HUDEP-2 (cell line): ENCODE results near the gene DNMT3B.
"Not testable (repeated sequence)": the region's sequence is repeated elsewhere in the genome, so short reads cannot be mapped to it uniquely, and the experiment has no call there.

Experiments
- DNase-seq, 76 experiments: peaks; one replicate each; lab custom pipeline; 2025; ENCODE audit not compliant: unreplicated experiment in 76 of 76; lab: John Stamatoyannopoulos, UW

DNMT3B gene

DNA sequence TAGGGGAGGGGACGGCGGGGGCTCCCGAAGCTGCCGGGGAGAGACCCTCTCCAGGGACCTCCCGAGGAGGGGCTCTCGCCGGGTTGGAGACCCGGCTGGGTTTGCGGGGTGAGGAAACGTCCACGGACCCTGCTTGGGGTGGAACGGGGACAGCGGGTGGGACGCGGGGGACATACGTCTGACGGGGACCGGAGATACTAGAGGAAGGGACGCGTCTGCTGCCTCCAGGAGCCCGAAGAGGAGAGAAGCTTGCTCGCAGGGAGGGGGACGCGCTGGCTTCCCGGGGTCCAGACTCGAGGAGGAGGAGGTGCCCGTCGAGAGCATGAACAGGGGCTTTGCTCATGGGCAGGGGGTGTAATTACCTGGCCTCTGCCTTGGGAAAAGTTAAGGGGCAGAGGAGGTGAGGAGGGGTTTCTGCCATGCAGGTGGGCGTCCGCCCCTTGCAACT, 593 bp downstream of the DNMT3B start:
- DNase-seq, result no peak

DNA sequence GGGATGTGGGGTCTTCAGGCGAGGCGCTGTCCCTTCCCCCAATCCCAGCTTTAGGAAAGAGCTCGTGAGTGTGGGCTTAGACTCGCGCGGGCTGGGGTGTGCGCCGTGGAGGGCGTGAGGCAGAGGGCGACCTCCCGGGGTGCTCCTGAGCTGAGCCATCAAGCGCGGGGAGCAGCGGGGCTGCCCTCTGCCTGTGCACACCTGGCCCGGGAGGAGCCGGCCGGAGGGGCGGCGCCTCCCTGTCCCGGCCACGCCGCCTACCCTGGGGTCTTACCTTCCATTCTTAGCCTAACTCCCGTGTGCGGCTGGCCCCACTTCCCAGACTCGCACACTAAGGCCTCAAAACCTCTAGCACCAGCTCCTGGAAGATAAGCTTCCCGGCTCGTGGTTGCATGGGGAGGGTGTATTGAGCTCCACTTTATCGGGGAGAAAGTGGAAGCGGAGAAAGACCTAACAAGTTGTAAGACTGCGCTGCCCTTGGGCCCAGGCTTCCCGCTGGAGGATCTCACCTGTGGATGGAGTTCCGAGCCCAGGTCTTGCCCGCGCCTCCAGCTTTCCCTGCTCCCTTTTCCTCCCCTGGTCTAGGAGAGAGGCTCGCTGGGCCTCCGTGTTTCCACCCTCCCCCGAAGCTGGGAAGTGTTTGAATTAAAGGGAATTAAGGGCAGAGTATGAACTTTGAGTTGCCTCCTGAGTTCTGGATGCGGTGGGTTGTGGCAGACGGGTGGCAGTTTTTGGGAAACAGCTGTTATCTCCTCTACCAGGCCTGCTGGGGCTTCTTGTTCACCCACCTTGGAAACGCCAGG, 1.2 kb downstream of the DNMT3B start:
- no peak for DNase-seq

DNA sequence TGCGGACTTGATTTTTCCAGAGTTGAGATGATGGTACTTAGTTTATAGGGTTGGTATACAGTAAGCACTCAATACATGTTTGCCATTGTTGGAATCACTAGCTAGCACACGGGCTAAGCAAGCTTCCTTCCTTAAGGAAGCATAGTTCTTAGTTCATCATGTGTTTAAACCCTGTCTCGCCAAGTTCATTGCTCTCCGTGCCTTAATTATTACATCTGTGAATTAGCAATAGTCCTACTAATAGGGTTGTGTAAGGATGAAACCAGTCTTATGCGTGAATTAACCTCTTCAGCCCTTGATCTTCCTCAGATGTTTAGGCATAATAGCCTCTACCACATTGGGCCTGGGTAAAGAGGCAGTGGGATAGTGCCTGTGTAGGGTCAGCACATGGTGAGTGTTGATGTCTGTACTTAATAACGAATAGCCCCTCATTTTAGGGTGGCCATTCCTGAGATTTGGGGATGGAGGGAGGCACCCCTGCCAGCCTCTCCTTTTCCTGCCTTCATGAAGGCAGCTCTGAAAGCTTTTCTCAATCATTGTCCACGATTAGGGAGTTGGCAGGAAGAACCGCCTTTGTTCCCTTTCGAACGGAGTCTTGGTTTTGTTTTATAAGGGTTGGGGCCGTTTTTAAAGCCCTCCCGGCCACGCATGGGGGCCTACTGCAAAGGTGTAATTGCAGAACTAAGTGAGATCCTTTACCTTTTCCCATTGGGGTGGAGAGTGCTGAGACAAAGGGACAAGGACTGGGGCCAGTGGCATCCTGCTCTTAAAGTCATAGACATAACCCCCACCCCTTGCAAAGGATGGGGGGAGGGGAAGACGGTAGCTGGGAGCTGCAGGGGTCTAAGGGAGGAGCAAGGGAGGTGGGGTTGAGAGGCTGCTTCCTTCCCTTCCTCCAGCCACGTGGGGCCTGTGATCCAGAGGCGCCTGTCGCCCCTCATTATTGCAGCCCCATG, 2.1 kb downstream of the DNMT3B start:
- DNase-seq, result no peak

DNA sequence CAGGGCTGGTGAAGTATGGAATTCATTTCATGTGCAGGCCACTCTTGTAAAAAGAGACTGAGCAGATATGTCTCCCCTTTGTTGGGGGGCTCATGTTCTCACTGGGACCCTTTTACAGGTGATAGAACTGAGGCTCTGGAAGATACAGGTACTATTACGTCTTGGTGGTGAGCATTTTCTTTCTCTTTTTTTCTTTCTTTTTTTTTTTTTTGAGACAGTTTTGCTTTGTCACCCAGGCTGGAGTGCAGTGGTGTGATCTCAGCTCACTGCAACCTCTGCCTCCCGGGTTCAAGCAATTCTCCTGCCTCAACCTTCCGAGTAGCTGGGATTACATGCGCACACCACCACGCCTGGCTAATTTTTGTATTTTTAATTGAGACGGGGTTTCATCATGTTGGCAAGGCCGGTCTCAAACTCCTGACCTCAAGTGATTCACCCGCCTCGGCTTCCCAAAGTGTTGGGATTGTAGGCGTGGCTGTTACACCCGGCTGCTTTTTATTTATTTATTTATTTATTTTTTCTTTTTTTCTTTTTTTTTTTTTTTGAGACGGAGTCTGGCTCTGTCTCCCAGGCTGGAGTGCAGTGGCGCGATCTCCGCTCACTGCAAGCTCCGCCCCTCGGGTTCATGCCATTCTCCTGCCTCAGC, 3.2 kb downstream of the DNMT3B start:
- DNase-seq, result not testable (repeated sequence)

DNA sequence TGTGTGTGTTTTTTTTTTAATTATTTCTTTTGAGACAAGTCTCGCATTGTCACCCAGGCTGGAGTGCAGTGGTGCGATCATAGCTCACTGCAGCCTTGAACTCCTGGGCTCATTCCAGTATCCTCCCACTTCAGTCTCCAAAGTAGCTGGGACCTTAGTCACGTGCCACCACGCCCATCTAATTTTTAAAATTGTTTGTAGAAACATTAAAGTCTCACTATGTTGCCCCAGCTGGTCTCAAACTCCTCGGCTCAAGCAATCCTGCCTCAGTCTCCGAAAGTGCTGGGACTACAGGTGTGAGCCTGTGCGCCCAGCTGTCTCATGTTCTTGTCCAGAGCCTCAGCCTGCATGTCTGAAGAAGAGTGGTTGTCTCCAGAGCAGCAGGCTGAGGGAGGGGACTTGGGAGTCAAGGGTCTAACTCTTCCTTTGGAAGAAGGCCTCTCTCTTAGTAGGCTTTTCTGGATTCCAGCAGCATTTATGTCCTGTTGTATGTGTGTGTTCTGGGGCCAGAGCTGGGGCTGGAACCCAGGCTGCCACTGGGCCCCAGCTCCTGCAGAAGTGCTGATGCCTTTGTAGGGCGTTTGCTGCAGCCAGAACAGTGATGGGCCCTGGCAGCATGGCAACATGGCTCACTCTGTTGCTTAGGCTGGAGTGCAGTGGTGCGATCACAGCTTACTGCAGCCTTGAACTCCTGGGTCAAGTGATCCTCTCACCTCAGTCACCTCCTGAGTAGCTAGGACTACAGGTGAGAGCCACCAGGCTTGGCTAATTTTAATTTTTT, 5.4 kb downstream of the DNMT3B start:
- DNase-seq, result no peak

DNA sequence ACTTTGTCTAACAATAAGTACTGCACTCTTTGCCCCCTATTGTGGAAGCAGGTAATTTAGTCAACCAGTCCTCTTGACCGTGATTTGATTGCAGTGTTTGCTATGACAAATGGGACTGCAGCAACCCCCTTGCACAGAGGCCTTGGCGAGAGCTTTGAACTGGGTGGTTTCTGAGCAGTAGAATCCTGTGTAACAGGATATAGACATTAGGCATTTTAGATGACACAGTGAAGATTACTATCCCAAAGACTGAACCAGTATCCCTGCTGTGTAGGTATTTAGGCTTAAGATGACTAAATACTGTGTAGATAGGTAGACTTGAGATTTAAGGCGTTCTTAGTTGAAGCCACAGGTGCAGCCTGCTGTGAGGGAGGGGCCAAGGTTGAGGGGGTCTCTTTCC, 9.9 kb downstream of the DNMT3B start:
- DNase-seq, result no peak

DNA sequence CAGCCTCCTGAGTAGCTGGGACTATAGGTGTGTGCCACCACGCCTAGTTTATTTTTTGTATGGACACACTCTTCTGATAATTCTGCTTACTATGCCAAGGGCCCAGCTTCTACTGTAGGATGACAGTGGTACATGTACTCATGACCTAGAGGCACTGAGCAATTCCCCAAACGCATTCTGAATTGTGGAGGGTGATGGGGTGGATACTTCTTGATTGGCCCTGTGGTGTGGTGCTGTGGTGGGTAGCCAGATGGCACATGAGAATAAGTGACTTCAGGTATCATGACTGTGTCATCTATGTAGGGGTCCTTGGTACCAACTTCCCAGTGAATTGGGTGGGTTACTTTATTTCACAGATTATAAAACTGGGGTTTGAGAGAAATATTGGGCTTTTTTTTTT, 11.0 kb downstream of the DNMT3B start:
- no peak for DNase-seq

DNA sequence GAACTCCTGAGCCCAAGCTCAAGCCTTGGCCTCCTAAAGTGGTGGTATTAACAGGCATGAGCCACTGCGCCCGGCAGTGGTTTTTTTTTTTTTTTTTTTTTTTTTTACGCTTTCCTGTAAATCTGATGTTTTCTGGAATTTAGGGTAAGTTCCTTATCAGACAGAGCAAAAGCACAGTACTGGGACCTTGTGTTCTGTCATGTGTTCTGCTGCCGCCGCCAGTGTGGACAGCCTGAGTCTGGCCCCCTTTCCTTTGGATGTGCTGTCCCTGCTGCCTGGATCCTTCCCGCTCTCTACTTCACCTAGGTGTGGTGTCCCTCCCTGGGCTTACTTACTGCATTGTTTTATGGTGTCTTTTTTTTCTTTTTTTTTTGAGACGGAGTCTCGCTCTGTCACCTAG, 11.7 kb downstream of the DNMT3B start:
- no peak for DNase-seq

DNA sequence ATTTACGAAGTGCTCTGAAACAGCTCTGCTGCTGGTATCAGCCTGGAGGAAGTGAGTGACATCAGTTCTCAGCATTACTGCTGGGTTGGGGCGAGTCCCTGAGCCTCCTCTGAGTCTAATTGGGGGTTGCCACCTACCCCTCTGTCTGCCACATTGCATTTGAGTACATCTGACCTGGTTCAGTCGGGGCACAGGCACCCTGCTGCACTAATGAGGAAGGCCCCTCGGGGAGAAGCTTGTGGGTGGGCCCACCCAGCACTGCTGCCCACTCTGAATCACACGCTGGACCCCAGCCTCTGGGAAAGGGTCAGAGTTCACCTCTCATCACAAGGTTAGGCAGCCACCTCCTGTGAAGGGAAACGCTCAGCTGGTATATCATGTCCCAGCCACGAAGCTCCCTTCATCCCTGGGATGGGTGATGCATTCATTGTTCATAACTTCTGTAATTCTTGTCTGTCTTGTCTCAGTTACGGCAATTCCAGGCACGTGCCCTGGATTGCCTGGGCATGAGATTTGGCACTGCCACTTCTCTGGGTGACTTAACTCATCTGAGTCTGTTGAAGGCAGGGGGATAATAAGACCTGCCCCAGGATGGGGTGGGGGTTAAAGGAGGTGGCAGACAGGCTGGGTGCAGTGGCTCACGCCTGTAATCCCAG, 13.3 kb downstream of the DNMT3B start:
- no peak for DNase-seq

DNA sequence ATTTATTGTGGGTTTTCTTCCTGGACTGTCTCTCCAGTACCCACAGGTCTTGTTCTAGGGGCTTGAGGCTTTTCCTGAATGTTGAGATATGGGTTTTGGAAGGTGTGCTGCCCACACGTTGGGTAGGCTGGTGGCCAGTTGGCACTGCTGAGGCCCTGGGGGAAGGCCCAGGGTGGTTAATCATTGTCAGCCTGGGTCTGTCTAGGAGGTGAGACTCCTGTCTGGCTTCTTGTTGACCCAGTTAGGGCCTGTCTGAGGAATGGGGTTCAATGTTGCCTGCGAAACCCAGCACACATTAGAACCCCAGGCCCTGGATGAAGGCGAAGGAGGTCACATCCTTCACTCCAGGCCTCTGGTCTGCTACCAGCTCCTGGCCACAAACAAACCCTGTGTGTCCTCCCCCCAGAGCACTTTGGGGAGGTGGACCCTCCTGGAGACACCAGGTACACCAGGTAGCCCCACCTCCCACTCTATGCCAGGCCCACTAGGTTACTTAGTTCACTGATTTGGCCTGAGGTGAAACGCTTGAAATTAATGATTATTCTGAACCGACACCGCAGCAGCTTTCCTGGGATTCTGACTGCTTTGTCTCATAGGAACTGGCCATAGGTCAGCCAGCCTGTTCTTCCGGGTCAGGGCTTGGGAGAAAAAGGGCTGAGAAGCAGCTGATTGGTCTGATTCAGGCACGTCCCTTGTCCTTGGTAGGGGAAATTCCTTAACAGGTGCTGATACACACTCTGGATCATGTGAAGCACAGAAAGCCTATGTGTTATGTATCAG, 15.2 kb downstream of the DNMT3B start:
- no peak for DNase-seq

DNA sequence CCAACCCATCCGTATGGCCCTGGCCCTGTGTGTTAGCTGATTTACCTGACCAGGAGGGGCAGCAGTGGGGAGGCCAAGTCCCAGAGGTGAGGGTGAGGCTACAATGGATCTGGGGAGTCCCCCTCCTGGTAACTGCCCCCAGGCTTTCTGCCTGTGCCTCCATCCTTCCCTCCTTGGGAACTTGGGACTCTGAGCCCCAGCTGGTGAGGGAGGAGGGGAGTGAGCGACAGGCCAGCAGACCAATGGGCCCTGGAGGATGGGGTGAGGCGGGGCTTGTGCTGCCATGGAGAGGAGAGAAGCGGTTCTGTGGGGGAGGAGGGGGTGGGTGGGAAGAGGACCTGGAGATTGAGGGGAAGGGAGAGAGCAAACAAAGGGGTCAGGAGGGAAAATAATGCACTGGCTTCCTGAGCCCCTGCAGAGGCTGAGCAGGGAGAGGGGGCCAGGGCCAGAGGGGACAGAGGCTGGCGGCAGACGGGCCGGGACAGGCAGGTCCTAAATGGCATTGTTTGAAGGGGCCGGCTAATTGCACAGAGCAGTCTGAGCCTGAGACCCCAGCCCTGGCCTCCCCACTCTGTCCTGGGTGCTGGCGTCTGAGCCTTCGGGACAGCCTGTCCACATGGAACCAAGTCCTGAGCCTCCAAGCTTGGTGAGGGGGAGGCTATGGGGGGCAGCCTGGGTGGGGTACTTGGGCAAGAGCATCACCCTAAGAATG, 17.5 kb downstream of the DNMT3B start:
- no peak for DNase-seq

DNA sequence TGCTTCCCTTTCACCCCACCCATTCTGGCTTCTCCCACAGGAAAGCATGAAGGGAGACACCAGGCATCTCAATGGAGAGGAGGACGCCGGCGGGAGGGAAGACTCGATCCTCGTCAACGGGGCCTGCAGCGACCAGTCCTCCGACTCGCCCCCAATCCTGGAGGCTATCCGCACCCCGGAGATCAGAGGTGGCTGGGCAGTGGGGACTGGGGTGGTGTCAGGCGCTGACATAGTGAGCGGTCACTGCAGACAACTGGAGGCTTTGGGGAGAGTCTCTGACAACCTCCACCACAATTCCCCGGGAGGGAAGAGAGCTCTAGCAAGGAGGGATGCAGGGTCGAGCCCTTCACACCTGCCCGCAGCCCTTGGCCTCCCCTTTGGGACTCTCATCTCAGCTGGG, 18.1 kb downstream of the DNMT3B start:
- DNase-seq, result no peak

DNA sequence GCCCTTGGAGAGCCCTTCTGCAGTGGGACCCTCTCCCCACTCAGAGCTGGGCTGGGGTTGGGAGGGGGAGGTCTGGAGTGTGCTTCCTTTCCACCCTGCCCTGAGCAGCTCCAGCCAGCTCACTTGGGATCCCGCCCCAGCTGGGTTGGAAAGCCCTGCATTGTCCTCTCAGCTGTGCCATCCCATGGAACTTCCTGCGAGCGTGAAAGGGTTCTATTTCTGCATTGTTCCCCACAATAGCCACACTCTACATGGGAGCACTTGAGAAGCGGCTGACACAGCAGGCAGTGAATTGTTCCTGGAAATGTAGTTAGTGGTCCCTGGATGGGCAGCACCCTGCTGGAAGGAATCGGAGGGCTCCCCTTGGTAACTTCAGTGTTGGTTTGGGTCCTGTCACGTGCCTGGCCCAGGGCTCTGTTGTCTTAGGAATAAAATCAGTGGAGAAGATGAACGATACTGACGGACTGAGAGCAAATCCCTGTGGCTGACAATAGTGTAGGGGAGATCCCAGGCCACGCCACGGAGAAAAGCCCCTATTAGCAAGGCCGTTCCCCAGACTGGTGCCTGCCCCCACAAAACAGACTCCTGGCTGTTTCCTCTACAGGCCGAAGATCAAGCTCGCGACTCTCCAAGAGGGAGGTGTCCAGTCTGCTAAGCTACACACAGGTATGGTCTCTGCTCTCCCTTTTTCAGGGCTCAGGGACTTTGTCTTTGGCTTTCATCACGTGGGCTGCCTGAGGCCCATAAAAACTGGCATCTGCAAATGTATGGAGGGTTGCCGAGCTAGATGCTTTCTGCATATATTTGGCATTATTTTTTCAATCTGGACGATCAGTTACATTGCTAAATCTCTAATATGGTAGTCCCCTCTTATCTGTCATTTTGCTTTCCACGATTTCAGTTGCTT, 18.8 kb downstream of the DNMT3B start:
- DNase-seq, result no peak

DNA sequence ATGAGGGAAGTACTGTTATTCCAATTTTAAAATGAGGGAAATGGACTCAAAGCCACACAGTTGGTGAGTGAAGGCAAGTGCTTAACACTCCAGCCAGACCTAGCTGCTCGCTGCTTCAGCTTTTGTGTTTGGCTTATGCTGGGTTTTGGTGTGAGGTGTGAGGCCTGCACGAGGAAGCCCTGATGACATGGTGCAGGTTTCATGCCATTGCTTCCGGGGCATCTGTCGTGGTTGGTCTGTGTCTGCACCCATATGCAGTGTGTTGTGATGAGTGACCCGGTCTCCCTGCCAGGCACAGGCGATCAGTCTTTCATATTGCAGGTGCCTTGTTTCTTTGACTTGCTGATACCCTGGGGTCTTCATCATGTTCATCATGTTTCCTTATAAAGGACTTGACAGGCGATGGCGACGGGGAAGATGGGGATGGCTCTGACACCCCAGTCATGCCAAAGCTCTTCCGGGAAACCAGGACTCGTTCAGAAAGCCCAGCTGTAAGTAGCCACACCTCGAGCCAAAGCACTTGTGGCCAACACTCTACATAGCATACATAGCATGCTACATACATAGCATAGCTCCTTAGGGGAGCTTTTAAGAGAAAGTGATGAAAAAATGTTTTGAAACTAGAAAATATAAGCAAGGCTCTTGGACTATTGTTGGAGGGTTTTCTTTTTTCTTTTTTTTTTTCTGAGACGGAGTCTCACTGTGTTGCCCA, 22.3 kb downstream of the DNMT3B start:
- DNase-seq, result no peak

DNA sequence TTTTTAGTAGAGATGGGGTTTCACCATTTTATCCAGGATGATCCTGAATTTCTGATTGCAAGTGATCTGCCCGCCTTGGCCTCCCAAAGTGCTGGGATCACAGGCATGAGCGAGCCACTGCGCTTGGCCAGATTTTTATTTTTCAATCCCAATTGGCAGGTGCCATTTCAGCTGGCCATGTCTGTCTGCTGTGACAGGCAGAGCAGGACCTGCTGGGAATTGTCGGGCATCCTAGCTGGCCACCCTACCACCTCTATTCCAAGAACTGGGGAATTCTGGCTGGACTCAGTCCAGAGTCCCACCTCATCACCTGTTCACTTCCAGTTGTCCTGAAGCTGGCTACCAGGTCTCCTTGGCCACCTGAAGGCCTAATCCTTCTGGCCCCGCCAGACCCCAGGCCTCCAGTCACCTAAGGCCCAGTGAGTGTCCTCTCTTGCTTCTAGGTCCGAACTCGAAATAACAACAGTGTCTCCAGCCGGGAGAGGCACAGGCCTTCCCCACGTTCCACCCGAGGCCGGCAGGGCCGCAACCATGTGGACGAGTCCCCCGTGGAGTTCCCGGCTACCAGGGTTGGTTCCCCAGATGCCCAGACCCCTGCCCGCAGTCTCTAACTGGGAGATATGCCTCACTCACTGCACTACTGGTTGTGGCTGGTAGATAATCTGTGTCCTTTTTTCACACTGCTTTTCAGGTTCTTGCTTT, 24.0 kb downstream of the DNMT3B start:
- no peak for DNase-seq

DNA sequence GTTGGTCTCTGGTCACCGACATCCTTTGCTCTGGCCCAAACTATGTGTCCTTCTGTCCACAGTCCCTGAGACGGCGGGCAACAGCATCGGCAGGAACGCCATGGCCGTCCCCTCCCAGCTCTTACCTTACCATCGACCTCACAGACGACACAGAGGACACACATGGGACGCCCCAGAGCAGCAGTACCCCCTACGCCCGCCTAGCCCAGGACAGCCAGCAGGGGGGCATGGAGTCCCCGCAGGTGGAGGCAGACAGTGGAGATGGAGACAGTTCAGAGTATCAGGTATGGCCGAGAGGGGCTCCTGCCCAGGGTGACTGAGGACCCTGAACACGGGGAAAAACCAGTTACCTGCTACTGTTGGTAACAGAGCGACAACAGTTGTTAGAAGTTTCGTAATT, 25.0 kb downstream of the DNMT3B start:
- no peak for DNase-seq
